K562 (cell line): ENCODE data around the gene ERVH48-1. TPM values are rescaled to one million over a fixed set of nuclear protein-coding genes. Genes with fewer than 3 reads are reported as not detected.

Source experiments
- ATF7 ChIP-seq: fragments of 450-650 bp; IDR thresholded peaks from 2 replicates; pipeline ENCODE4 v1.7.1; 2014; ENCODE audit warnings: mild to moderate bottlenecking, moderate library complexity
- CBX1 ChIP-seq: sonication (generic); IDR thresholded peaks from 2 replicates; pipeline ENCODE4 v1.6.1; 2016; ENCODE audit warnings: antibody characterized with exemption, low read depth, mild to moderate bottlenecking
- CXXC5 ChIP-seq: fragments of 250-450 bp; sonication (Bioruptor Pico); IDR thresholded peaks from 2 replicates; pipeline ENCODE4 v1.8.0; 2022; ENCODE audit warnings: inconsistent platforms, mild to moderate bottlenecking, moderate library complexity
- GMEB1 ChIP-seq: fragments of 250-450 bp; sonication (Bioruptor Pico); IDR thresholded peaks from 2 replicates; pipeline ENCODE4 v1.4.0; 2020; ENCODE audit warnings: mild to moderate bottlenecking
- HEY1 ChIP-seq: fragments of 250-450 bp; sonication (Bioruptor Pico); IDR thresholded peaks from 2 replicates; pipeline ENCODE4 v1.5.0; 2020; ENCODE audit warnings: mild to moderate bottlenecking, moderate library complexity, borderline replicate concordance
- ILF3 ChIP-seq: fragments of 450-650 bp; IDR thresholded peaks from 2 replicates; pipeline ENCODE4 v1.6.1; 2018; ENCODE audit warnings: antibody characterized with exemption, mild to moderate bottlenecking, moderate library complexity, borderline replicate concordance
- MAZ ChIP-seq, 2 experiments: fragments of 450-650 bp in 1 of 2; sonication (generic) in 1 of 2; formaldehyde crosslinking; IDR thresholded peaks in 1 of 2; conservative IDR thresholded peaks in 1 of 2; 2 replicates each; pipeline versions ENCODE4 v1.4.0 to v1.5.0; 2020; ENCODE audit warnings: mild to moderate bottlenecking in 1 of 2, missing genetic modification reagents in 1 of 2
- MNT ChIP-seq, 2 experiments: fragments of 450-650 bp; conservative IDR thresholded peaks; 2 replicates each; pipeline ENCODE4 v1.6.1; 2017; ENCODE audit warnings: mild to moderate bottlenecking in 2 of 2, moderate library complexity in 2 of 2
- NR2F6 ChIP-seq: fragments of 450-650 bp; formaldehyde crosslinking; IDR thresholded peaks from 2 replicates; pipeline ENCODE4 v1.4.0; 2020; ENCODE audit warnings: mild to moderate bottlenecking
- RAD21 ChIP-seq, 2 experiments: fragments of 250-450 bp in 1 of 2; fragments of 450-650 bp in 1 of 2; sonication (Bioruptor Pico) in 1 of 2; formaldehyde crosslinking in 1 of 2; IDR thresholded peaks in 1 of 2; conservative IDR thresholded peaks in 1 of 2; 2 replicates each; pipeline versions ENCODE4 v1.4.0 to v1.8.0; 2020 to 2022; ENCODE audit warnings: mild to moderate bottlenecking in 2 of 2, moderate library complexity in 1 of 2
- SIRT6 ChIP-seq: IDR thresholded peaks from one replicate; pipeline ENCODE4 v1.6.1; 2012; ENCODE audit warnings: low read depth, mild to moderate bottlenecking, control low read depth, inconsistent platforms, low read length, moderate library complexity
- SIX5 ChIP-seq, 2 experiments: IDR thresholded peaks; 2 replicates each; pipeline ENCODE4 v1.6.1; 2011; ENCODE audit warnings: low read length in 2 of 2, borderline replicate concordance in 1 of 2, low read depth in 1 of 2, mild to moderate bottlenecking in 1 of 2, moderate library complexity in 1 of 2; ENCODE audit not compliant: insufficient read depth in 1 of 2
- SREBF1 ChIP-seq: fragments of 150-350 bp; IDR thresholded peaks from 2 replicates; pipeline ENCODE4 v1.6.1; 2014; ENCODE audit warnings: antibody characterized with exemption, low read depth, low read length, borderline replicate concordance
- TAF1 ChIP-seq: IDR thresholded peaks from 2 replicates; pipeline ENCODE4 v1.6.1; 2011; ENCODE audit warnings: mild to moderate bottlenecking, low read length, moderate library complexity; ENCODE audit not compliant: insufficient read depth, control insufficient read depth, severe bottlenecking; ENCODE audit errors: extremely low read depth
- TAF9B ChIP-seq: fragments of 450-650 bp; IDR thresholded peaks from 2 replicates; pipeline ENCODE4 v1.6.1; 2018; ENCODE audit warnings: mild to moderate bottlenecking; ENCODE audit not compliant: partially characterized antibody
- ZNF239 ChIP-seq: fragments of 250-450 bp; sonication (Bioruptor Pico); IDR thresholded peaks from 2 replicates; pipeline ENCODE4 v1.4.0; 2020; ENCODE audit warnings: mild to moderate bottlenecking
- ZNF354B ChIP-seq: fragments of 250-450 bp; sonication (Bioruptor Pico); IDR thresholded peaks from 2 replicates; pipeline ENCODE4 v1.4.0; 2020
- ZNF431 ChIP-seq: sonication (generic); formaldehyde crosslinking; IDR thresholded peaks from 2 replicates; pipeline ENCODE4 v1.8.0; 2022; ENCODE audit warnings: mild to moderate bottlenecking, missing genetic modification reagents
- ZNF507 ChIP-seq: conservative IDR thresholded peaks from 2 replicates; pipeline ENCODE4 v1.6.1; 2017; ENCODE audit warnings: missing genetic modification characterization, missing compliant biosample characterization
- polyA plus RNA-seq, 8 experiments: library from polyadenylated mRNA; depleted of rRNA in 4 of 8; stranded (reverse) in 5 of 8; unstranded in 3 of 8; fragments of >200 nt; fragmentation: Nextera tagmentation in 2 of 8; fragmentation: Illumina TruSeq in 1 of 8; extraction: Ambion mirVana in 2 of 8; extraction: Trizol in 1 of 8; gene quantifications; 2 replicates each; pipeline versions ENCODE4 v1.2.1 to v1.2.3, GENCODE V29; 2011 to 2014; ENCODE audit warnings: inconsistent platforms in 1 of 8, missing spikeins in 1 of 8
- total RNA-seq, 7 experiments: library from RNA; depleted of rRNA in 6 of 7; stranded (reverse); fragments of >200 nt in 6 of 7; fragmentation: Illumina TruSeq in 2 of 7; extraction: Trizol in 2 of 7; gene quantifications; 2 replicates each; pipeline versions ENCODE4 v1.2.1 to v1.2.3, GENCODE V29; 2011 to 2021; ENCODE audit warnings: low replicate concordance in 1 of 7
- TF ChIP-seq, protein P1 (sequence below): fragments of 450-650 bp; IDR thresholded peaks from 2 replicates; pipeline ENCODE4 v1.6.1; 2014; ENCODE audit warnings: low read depth, mild to moderate bottlenecking, moderate library complexity, borderline replicate concordance
- TF ChIP-seq, protein P2 (sequence below): fragments of 250-450 bp; sonication (Bioruptor Pico); IDR thresholded peaks from 2 replicates; pipeline ENCODE4 v1.8.0; 2021; ENCODE audit warnings: moderate library complexity, mild to moderate bottlenecking, inconsistent platforms

The ERVH48-1 gene
- total and polyA plus RNA-seq, 9 of the 15 experiments (the other 6 are each of a cell fraction or from before 2014, with no cell fraction given) = 0.08 to 0.49 (median 0.16) TPM; not detected in 3

DNA sequence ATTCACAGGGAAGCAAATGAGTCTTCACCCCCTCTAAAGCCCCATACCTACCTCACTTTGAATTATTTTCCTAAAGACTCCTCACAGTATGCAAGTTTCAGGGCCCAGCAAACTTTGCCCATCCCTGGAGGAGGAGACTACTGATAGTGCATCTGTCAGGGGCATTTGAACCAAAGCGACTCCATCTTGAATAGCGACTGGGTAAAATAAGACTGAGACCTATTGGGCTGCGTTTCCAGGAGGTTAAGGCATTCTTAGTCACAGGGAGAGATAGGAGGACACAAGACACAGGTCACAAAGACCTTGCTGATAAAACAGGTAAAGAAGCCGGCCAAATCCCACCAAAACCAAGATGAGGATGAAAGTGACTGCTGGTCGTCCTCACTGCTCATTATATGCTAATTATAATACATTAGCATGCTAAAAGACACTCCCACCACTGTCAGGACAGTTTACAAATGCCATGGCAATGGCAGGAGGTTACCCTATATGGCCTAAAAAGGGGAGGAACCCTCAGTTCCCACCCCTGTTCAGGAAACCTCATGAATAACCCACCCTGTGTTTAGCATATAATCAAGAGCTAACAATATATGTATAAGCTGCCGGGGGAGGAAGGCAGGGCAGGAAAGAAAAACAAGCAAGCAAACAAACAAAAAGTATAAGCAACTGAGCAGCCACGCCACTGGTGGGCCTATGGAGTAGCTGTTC, 45.7 kb upstream of the ERVH48-1 start (continued):
- TF ChIP-seq, protein P1, sequence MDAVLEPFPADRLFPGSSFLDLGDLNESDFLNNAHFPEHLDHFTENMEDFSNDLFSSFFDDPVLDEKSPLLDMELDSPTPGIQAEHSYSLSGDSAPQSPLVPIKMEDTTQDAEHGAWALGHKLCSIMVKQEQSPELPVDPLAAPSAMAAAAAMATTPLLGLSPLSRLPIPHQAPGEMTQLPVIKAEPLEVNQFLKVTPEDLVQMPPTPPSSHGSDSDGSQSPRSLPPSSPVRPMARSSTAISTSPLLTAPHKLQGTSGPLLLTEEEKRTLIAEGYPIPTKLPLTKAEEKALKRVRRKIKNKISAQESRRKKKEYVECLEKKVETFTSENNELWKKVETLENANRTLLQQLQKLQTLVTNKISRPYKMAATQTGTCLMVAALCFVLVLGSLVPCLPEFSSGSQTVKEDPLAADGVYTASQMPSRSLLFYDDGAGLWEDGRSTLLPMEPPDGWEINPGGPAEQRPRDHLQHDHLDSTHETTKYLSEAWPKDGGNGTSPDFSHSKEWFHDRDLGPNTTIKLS = no peak
- no peak for TF ChIP-seq ATF7
- no peak for TF ChIP-seq ILF3
- TF ChIP-seq SIX5 (IDR thresholded peaks at IDR 0.05; ENCODE audit: borderline replicate concordance in 1 of 2, insufficient read depth in 1 of 2, low read depth in 1 of 2, low read length in 2 of 2) = no peak
- no peak for TF ChIP-seq TAF1
- no peak for TF ChIP-seq MAZ (CRISPR knock-in tag; conservative IDR thresholded peaks at IDR 0.05 in 1 of 2, IDR thresholded peaks at IDR 0.05 in 1 of 2)
- TF ChIP-seq, protein P2, sequence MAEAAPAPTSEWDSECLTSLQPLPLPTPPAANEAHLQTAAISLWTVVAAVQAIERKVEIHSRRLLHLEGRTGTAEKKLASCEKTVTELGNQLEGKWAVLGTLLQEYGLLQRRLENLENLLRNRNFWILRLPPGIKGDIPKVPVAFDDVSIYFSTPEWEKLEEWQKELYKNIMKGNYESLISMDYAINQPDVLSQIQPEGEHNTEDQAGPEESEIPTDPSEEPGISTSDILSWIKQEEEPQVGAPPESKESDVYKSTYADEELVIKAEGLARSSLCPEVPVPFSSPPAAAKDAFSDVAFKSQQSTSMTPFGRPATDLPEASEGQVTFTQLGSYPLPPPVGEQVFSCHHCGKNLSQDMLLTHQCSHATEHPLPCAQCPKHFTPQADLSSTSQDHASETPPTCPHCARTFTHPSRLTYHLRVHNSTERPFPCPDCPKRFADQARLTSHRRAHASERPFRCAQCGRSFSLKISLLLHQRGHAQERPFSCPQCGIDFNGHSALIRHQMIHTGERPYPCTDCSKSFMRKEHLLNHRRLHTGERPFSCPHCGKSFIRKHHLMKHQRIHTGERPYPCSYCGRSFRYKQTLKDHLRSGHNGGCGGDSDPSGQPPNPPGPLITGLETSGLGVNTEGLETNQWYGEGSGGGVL = peak; percentile 75; the same call in 1 of the 2 replicates
- TF ChIP-seq ZNF507 (tag) = peak; percentile 32; the same call in 1 of the 2 replicates
- no peak for TF ChIP-seq CBX1
- TF ChIP-seq GMEB1 (CRISPR knock-in tag) = peak; percentile 56; the same call in 1 of the 2 replicates
- no peak for TF ChIP-seq SIRT6
- no peak for TF ChIP-seq RAD21 (CRISPR knock-in tag; conservative IDR thresholded peaks at IDR 0.05 in 1 of 2, IDR thresholded peaks at IDR 0.05 in 1 of 2)
- no peak for TF ChIP-seq TAF9B
- no peak for TF ChIP-seq NR2F6 (CRISPR knock-in tag)
- TF ChIP-seq HEY1 = no peak
- TF ChIP-seq MNT (conservative IDR thresholded peaks at IDR 0.05) = no peak
- peak; percentile 89 for TF ChIP-seq CXXC5
- no peak for TF ChIP-seq SREBF1
- TF ChIP-seq ZNF354B (CRISPR knock-in tag) = no peak
- peak; percentile 76 for TF ChIP-seq ZNF239 (CRISPR knock-in tag)
- TF ChIP-seq ZNF431 (CRISPR knock-in tag) = no peak
